ENCODE results near the gene NFATC2. TPM values are rescaled to one million over a fixed set of nuclear protein-coding genes. Genes with fewer than 3 reads are reported as not detected.

Gene NFATC2
- total RNA-seq, 1 donor from 2014 or later: 7.6 TPM

DNA sequence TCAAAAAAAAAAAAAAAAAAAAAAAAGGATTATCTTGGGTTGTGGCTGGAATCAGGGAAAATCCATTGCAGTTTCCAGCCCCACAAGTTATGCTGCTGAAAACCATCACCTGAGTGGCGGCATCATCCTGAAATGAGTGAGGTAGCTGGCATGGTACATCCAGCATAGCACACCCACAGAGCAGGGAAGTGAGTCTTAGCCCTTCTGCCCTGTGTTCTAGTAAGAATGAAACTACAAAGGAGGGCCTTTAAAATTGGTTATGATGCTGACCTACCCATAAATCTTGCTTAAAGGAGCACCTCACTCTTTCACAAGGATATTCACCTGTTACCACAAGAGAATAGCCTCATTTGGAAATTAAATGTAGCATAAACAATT lies 119.2 kb downstream of the NFATC2 start:
- TF ChIP-seq, protein P1, sequence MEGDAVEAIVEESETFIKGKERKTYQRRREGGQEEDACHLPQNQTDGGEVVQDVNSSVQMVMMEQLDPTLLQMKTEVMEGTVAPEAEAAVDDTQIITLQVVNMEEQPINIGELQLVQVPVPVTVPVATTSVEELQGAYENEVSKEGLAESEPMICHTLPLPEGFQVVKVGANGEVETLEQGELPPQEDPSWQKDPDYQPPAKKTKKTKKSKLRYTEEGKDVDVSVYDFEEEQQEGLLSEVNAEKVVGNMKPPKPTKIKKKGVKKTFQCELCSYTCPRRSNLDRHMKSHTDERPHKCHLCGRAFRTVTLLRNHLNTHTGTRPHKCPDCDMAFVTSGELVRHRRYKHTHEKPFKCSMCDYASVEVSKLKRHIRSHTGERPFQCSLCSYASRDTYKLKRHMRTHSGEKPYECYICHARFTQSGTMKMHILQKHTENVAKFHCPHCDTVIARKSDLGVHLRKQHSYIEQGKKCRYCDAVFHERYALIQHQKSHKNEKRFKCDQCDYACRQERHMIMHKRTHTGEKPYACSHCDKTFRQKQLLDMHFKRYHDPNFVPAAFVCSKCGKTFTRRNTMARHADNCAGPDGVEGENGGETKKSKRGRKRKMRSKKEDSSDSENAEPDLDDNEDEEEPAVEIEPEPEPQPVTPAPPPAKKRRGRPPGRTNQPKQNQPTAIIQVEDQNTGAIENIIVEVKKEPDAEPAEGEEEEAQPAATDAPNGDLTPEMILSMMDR (IDR thresholded peaks at IDR 0.05): no peak
- ATAC-seq: no peak

DNA sequence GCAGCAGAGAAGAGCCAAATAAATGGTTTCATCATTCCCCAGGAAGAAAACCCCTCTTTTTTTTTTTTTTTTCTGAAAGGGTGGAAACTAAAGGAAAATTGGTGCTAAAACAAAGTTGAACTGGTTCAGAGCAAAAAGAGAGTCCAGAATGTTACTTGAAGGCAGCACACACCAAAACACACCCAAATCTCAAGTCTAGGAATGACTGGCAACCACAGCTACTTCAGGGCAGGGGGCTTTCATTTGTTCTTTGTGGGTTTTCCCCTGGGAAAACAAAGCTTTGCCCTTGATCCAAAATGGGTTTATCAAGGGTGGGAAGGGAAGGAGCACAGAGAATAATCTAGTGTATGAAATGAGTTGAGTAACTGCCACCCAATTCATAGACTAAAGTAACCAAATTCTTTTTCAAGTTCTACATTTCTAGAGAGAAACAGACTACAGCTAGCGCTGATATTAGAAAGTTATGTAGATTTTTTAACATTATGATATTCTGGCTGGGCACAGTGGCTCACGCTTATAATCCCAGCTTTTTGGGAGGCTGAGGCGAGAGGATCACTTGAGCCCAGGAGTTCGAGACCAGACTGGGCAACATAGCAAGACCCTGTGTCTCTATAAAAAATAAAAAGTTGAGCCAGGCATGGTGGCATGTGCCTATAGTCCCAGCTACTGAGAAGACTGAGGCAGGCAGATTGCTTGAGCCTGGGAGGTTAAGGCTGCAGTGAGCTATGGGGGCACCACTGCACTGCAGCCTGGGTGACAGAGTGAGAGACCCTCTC lies 119.8 kb downstream of the NFATC2 start:
- no peak overlapping the region for H3K4me3 ChIP-seq
- no peaks in the 10 kb centered on the region for H3K4me1 ChIP-seq
- no peaks in the 10 kb centered on the region for H3K27me3 ChIP-seq
- intact Hi-C loops (cut with DNase I): no loop called here
- no peaks in the 10 kb centered on the region for H3K36me3 ChIP-seq
- no peak overlapping the region for H3K27ac ChIP-seq
- H3K9me3 ChIP-seq: no peaks in the 10 kb centered on the region
- DNase-seq: no peak
- no peak for ATAC-seq
- TF ChIP-seq, protein P1 (IDR thresholded peaks at IDR 0.05): no peak

More for the DNA sequence above, 119.2 kb downstream of the NFATC2 start:
- Histone ChIP-seq H3K4me1 (peaks cover 4% of the 10 kb centered on the region), H3K4me3 (no peak overlapping the region), H3K27me3 (no peaks in the 10 kb centered on the region), H3K36me3 (no peaks in the 10 kb centered on the region), H3K27ac (no peak overlapping the region), H3K9me3 (no peaks in the 10 kb centered on the region)
- intact Hi-C loops (cut with DNase I): no loop called here
- DNase-seq: no peak

DNA sequence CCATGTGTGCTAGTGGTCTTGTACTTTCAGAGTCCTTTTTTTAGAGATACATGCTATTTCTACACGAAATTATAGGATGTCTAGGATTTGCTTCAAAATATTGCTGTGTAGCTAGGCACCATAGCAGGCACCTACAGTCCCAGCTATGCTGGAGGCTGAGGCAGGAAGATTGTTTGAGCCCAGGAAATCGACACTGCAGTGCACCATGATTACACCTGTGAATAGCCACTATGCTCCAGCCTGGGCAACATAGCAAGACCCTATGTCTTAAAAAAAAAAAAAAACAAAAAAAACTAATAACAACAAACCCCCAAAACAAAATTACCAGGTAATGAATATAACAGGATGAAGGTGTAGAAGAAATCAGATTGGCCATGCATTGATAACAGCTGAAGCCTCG lies 121.7 kb downstream of the NFATC2 start:
- no peaks in the 10 kb centered on the region for H3K36me3 ChIP-seq
- H3K27ac ChIP-seq: no peak overlapping the region
- TF ChIP-seq, protein P1 (IDR thresholded peaks at IDR 0.05): no peak
- no peak overlapping the region for H3K4me3 ChIP-seq
- ATAC-seq: no peak
- peaks cover 4% of the 10 kb centered on the region for H3K4me1 ChIP-seq
- H3K27me3 ChIP-seq: no peaks in the 10 kb centered on the region
- no peak for DNase-seq
- H3K9me3 ChIP-seq: no peaks in the 10 kb centered on the region
- intact Hi-C loops (cut with DNase I): no loop called here

DNA sequence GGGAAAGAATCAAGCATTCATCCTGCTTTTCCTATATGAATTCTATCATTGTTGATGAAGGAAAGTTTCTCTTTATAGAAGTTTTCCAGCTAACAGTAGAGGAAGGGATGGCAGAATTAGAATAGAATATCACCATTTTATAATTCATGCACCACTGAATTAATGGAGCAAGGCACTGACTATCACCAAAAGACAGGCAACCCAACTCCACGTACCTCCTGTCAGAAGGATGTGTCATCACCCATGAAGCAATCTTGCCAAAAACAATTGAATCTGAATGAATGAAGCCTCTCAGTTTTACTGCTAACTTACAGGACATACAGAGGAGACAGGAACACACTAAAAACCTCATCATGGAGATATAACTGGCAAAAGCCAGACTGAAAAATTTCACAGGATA lies 122.4 kb downstream of the NFATC2 start:
- intact Hi-C loops (cut with DNase I): no loop called here
- ATAC-seq (no peak), DNase-seq (no peak)
- Histone ChIP-seq H3K27me3 (no peaks in the 10 kb centered on the region), H3K9me3 (no peaks in the 10 kb centered on the region), H3K36me3 (no peaks in the 10 kb centered on the region), H3K27ac (no peak overlapping the region), H3K4me3 (no peak overlapping the region), H3K4me1 (peaks cover 4% of the 10 kb centered on the region)
- TF ChIP-seq, protein P1 (IDR thresholded peaks at IDR 0.05): no peak

DNA sequence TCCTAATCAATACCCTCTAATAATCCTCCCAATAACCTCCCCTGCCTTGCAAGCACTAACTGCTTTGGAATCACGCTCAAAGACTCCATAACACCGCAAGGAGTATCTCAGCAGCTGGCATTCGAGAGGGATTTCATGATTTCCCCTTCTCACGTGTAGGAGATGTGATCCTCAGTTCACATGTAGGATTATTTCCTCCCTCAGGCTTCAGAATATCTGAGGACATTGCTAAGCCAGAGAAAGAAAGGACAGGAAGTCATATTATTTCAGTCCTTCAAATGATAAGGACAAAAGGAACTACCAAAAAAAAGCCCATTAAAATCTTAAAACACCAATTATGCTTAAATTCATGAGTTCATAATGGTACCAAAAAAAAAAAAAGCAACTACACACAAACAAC lies 122.9 kb downstream of the NFATC2 start:
- no peaks in the 10 kb centered on the region for H3K9me3 ChIP-seq
- TF ChIP-seq, protein P1 (IDR thresholded peaks at IDR 0.05): no peak
- intact Hi-C loops (cut with DNase I): no loop called here
- H3K36me3 ChIP-seq: no peaks in the 10 kb centered on the region
- H3K27me3 ChIP-seq: no peaks in the 10 kb centered on the region
- DNase-seq (no peak), ATAC-seq (no peak)
- peaks cover 4% of the 10 kb centered on the region for H3K4me1 ChIP-seq
- H3K4me3 ChIP-seq: no peak overlapping the region
- no peak overlapping the region for H3K27ac ChIP-seq

Measured in upper lobe of right lung (tissue), 1 donor.